Sciatic nerve (tissue), 2 donors: ENCODE results near the gene FCGR1A. TPM values are rescaled to one million over a fixed set of nuclear protein-coding genes. Genes with fewer than 3 reads are reported as not detected.
A peak's percentile ranks its signal among the peaks of the same experiment; 100 is the strongest.
"Not testable (repeated sequence)": the region's sequence is repeated elsewhere in the genome, so short reads cannot be mapped to it uniquely, and the experiment has no call there.

ENCODE experiments used
- ATAC-seq: fragments of 200-7000 bp; cut with Tn5 transposase; one replicate; pipeline ENCODE4 v1.9.1; 2020; ENCODE audit warnings: mild to moderate bottlenecking, moderate library complexity
- DNase-seq: peaks from one replicate; pipeline ENCODE4 v3.0.0-alpha.2; 2020; ENCODE audit warnings: low spot score
- intact Hi-C: fragments of 100-400 bp; cut with DNase I; formaldehyde crosslinking; loops from one replicate; pipeline ENCODE4 v1.14.2; 2022
- total RNA-seq: library from RNA; stranded (reverse); fragmentation: NEBNext Ultra II Directional; extraction: Animal tissue kit (Norgen Biotek cat#: 25700); gene quantifications from one replicate; pipeline ENCODE4 v1.2.1, GENCODE V29; 2021
- donor health status: DM: no; HTN: no; CAD: no.
- donor health status: DM: no; HTN: no; CAD: no.

The FCGR1A gene
- total RNA-seq, 1 donor from 2014 or later: 36.5 TPM

GRCh38 chr1:149812893-149813801 is 30.7 kb downstream of the FCGR1A start:
- ATAC-seq: peak; percentile 85

GRCh38 chr1:149820387-149820786 is 37.9 kb downstream of the FCGR1A start:
- DNase-seq, intact Hi-C loops, ATAC-seq: not testable (repeated sequence)

More at GRCh38 chr1:149812893-149813801, 30.7 kb downstream of the FCGR1A start:
- DNase-seq: peak; percentile 82
- intact Hi-C loops: not testable (repeated sequence)

- ATAC-seq: peak; percentile 58
- DNase-seq, intact Hi-C loops: not testable (repeated sequence)
Observed at GRCh38 chr1:149826555-149826954, 44.1 kb downstream of the FCGR1A start.

- DNase-seq, intact Hi-C loops: not testable (repeated sequence)
- peak; percentile 73 for ATAC-seq
Observed at GRCh38 chr1:149831764-149832315, 49.3 kb downstream of the FCGR1A start.

- intact Hi-C loops, DNase-seq: not testable (repeated sequence)
- ATAC-seq: peak; percentile 93
Observed at GRCh38 chr1:149832316-149833126, 50.0 kb downstream of the FCGR1A start.

GRCh38 chr1:149833144-149833543 is 50.6 kb downstream of the FCGR1A start:
- intact Hi-C loops, ATAC-seq, DNase-seq: not testable (repeated sequence)

- ATAC-seq: peak; percentile 85
- DNase-seq, intact Hi-C loops: not testable (repeated sequence)
Observed at GRCh38 chr1:149841149-149841548, 58.7 kb downstream of the FCGR1A start.

Other genes starting within 250 kb of the FCGR1A start
- not detected for gene PPIAL4C, start 198.8 kb upstream of the FCGR1A start, total RNA-seq
- 13.7 TPM for gene BOLA1, start 116.9 kb downstream of the FCGR1A start, total RNA-seq
- gene SV2A, start 135.2 kb downstream of the FCGR1A start, total RNA-seq: 1.7 TPM
- gene SF3B4, start 145.1 kb downstream of the FCGR1A start, total RNA-seq: 32.7 TPM
- gene MTMR11, start 154.2 kb downstream of the FCGR1A start, total RNA-seq: 16.4 TPM
- gene OTUD7B, start 228.0 kb downstream of the FCGR1A start, total RNA-seq: 102 TPM